HG03457 (cell line): ENCODE measurements around the gene BSCL2.
"Not testable (repeated sequence)": the region's sequence is repeated elsewhere in the genome, so short reads cannot be mapped to it uniquely, and the experiment has no call there.

Source experiments
- ATAC-seq: cut with Tn5 transposase; IDR thresholded peaks from one replicate; pipeline ENCODE4 v1.9.1; 2021; ENCODE audit warnings: moderate number of reproducible peaks; ENCODE audit not compliant: unreplicated experiment

BSCL2 gene

DNA sequence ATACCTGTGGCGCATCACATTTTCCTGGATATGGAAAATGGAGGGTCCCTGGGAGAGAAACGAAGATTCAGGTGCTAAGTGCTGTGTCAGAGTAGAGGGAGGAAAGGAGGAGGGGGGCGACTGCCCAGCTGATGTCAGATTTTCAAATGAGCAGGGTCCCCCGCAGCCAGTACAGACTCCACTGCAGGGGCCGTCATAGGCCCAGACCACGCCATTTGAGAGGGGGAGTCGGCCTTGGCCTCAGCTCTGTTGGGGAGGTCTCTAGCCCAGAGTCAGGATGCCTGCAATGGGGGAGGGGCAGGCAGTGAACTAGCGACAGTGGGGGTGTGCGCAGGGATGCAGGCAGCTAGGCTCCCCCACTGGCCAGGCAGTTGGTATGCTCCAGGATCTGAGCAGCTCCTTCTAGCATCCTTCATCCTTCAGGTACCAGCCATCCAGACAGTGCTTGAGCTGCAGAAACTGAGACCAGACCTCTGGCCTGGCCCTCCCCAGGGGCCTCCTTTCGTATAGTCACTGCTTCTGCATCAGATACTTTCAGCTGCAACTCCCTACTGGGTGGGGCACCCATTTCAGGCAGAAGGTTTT lies at the start of gene BSCL2, which contains the start of gene GNG3:
Gene BSCL2 (minus strand): TSS at position 148 of the 585 bp plus-strand sequence. CDS start 229 bp downstream, outside the sequence.
Gene GNG3 (plus strand): TSS at position 400 of the 585 bp plus-strand sequence. CDS start 620 bp downstream, outside the sequence.
- ATAC-seq, result no peak

DNA sequence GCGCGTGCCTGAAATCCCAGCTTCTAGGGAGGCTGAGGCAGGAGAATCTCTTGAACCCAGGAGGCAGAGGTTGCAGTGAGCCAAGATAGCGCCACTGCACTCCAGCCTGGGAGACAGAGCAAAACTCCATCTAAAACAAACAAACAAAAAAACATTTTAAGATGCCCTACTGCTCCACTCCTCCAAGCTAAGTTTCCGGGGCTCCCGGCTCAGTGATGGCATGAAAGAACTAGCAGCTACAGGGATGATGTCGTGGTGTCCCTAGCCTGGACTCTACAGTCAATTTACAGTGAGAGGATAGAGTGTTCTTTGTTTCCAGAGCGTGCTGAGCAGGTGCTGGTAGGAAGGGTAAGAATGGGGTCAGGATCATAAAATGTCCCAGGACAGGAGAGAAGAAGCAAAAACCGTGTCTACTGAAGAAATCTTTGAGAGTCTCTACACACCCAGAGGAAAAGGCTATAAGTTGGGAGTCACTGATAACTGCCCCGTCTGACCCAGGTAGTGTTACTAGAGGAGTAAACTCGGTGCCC lies 47.9 kb upstream of the BSCL2 start:
- ATAC-seq, result no peak

- peak; percentile 77 for ATAC-seq
Measured at GRCh38 chr11:62753736-62754603, 46.7 kb upstream of the BSCL2 start, which contains the start of gene ZBTB3. Gene ZBTB3 (minus strand): TSS chr11:62754160. CDS start chr11:62753664, 496 bp downstream.

GRCh38 chr11:62752994-62753735 lies 45.9 kb upstream of the BSCL2 start:
- ATAC-seq, result no peak

GRCh38 chr11:62752177-62752785 lies 45.1 kb upstream of the BSCL2 start:
- no peak for ATAC-seq

DNA sequence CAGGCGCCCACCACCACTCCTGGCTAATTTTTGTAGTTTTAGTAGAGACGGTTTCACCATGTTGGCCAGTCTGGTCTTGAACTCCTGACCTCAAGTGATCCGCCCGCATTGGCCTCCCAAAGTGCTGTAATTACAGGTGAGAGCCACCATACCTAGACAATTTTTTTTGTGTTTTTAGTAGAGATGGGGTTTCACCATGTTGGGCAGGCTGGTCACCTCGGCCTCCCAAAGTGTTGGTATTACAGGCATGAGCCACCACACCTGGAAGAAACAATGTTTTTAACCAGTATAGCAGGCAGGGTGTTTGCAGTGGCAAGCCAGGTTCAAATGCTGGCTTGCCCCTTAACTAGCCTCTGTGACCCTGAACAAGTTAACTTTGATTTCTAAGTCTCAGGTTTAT lies 42.7 kb upstream of the BSCL2 start:
- ATAC-seq, result not testable (repeated sequence)

- no peak for ATAC-seq
Measured at GRCh38 chr11:62747475-62748160, 40.4 kb upstream of the BSCL2 start.

- no peak for ATAC-seq
Measured at GRCh38 chr11:62737196-62737595, 30.0 kb upstream of the BSCL2 start.

DNA sequence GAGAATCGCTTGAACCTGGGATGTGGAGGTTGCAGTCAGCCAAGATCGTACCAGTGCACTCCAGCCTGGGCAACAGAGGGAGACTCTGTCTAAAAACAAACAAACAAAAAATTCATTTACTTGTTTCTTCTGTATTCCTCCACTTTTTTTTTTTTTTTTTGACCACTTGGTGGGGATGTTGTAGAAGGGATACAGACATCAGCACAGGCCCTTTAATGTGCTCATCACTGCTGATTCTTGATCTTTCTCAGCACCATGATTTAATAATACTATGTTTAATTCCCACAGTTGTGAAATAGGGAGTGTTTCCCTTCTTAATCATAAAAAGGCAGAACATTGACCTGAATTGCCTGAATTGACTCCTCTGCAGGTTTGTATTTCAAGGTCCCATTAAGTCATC lies 25.6 kb upstream of the BSCL2 start:
- no peak for ATAC-seq

GRCh38 chr11:62730076-62730475 lies 22.9 kb upstream of the BSCL2 start:
- not testable (repeated sequence) for ATAC-seq

- ATAC-seq, result no peak
Measured at GRCh38 chr11:62728171-62728988, 21.2 kb upstream of the BSCL2 start, which contains the start of gene TTC9C. Gene TTC9C (plus strand): TSS chr11:62728486. CDS start chr11:62728849, 363 bp downstream.

- ATAC-seq, result peak; percentile 42
Measured at GRCh38 chr11:62727872-62728170, 20.6 kb upstream of the BSCL2 start.

DNA sequence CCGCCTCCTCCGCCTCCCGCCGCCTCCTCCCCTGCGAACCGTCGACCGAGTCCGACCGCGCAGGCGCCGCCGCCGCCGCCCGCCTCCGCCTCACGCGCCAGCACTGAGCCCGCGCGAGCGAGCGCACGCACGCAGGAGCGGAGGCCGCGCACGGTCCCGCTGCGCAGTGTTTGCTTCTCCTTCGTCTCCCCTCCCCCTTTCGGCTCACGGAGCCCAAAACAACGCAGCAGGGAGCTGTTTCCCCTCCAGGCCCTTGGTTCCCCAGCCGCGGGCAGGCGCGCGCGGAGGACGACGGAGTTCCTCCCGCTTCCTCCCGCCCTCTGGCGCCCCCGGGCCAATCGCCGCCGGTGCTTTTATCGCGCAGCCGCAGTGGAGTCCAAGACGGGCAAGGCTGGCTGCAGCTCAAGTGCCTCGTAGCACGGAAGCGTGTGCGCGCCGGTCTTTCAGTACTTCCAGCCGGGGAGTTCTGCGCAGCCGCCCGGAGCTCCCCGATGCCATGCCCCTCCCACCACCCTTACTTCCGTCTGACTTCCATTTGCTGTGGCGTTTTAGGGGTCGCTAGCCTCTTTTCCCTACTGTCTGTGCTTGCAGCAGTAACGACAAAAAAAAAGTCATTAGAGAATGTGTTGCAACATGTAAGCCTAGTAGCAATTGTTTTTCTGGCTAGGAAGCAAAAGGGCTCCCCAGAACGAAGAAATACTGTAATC lies 20.1 kb upstream of the BSCL2 start, which contains the start of gene HNRNPUL2:
Gene HNRNPUL2 (minus strand): TSS at position 293 of the 707 bp plus-strand sequence. CDS start 301 bp downstream, outside the sequence.
- peak; percentile 51 for ATAC-seq

DNA sequence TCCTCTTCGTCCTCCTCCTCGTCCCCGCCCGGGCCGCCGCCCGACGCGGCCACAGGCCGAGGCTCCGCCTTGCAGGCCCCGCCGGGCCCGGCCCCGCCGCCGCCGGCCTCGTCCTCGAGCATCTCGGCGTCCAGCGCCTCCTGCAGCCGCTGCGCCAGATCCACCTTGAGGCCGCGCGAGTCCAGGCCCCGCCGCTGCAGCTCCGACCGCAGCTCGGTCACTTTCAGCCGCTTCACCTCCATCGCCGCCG lies 19.6 kb upstream of the BSCL2 start:
- ATAC-seq, result no peak

DNA sequence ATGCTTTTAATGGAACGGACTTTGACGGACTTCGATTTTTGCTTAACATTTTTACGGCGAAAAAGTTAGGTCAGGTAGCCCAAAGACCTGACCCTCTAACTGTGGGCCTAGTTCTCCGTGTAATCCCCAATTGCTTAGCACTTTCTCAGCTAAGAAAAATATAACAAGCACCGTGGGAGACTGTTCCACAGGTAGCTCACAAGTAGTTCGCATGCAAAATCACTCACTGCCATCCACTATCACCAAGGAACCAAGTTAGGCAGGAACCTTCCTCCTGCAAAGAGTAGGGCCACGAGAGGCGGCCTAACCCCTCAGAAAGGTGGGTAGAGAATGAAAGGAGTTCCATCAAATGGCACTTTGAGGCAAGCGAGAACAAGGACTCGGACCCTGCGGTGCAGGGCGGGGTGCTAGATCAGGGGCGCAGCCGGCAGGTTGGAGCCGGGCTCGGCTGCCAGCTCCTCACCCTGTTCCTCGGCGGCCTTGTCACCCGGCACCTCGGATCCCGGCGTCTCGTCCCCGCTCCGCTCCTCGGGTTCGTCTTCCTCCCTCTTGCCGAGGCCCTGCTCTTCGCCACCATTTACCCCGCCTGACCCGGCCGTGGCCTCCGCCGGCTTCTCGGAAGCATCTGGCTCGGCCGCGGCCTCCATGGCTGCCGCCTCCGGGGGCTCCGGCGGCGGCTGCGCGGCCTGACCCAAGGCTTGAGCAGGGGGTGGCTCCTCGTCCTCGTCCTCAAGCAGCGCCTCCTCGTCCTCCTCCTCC lies 19.1 kb upstream of the BSCL2 start:
- ATAC-seq, result peak; percentile 1

DNA sequence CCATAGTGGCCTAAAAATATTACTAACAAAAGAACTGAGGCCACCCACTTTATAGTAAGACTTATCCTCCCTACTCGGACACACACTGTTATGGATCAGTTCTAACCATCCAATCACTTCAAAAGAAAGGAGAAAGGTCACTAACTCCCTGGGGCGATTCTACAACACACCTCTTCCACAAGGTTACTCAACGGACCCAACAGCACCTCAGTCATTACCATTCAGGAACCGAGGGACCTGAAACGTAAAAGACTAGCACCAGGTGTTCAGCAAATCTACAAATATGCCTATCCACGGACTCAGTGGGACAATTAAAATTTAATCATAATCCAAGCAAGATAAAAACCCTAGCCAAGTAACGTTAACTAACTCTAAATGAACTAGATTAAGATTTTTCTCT lies 18.4 kb upstream of the BSCL2 start:
- no peak for ATAC-seq

GRCh38 chr11:62724171-62724570 lies 16.9 kb upstream of the BSCL2 start:
- no peak for ATAC-seq

DNA sequence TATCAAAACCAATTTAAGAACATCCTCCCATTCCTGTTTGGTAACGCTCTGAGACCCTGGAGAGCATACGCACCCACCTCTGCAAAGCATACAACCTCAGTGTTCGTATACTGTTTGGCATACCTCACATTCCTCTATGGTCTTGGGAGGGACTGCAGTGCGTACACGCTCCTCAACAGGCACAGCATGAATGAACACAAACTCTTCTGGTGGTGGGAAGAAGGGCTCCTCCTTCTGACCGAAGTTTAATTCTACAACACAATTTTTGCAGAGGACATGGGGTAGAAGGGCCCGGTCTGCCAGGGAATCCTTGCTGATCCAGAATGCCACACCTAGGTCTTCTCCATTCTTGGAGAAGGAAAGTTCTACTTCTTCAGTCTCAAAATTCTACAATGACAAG lies 14.8 kb upstream of the BSCL2 start:
- no peak for ATAC-seq
